ENCODE results near the gene PATZ1.
"Not testable (repeated sequence)": the region's sequence is repeated elsewhere in the genome, so short reads cannot be mapped to it uniquely, and the experiment has no call there.

Gene PATZ1, protein sequence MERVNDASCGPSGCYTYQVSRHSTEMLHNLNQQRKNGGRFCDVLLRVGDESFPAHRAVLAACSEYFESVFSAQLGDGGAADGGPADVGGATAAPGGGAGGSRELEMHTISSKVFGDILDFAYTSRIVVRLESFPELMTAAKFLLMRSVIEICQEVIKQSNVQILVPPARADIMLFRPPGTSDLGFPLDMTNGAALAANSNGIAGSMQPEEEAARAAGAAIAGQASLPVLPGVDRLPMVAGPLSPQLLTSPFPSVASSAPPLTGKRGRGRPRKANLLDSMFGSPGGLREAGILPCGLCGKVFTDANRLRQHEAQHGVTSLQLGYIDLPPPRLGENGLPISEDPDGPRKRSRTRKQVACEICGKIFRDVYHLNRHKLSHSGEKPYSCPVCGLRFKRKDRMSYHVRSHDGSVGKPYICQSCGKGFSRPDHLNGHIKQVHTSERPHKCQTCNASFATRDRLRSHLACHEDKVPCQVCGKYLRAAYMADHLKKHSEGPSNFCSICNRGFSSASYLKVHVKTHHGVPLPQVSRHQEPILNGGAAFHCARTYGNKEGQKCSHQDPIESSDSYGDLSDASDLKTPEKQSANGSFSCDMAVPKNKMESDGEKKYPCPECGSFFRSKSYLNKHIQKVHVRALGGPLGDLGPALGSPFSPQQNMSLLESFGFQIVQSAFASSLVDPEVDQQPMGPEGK

DNA sequence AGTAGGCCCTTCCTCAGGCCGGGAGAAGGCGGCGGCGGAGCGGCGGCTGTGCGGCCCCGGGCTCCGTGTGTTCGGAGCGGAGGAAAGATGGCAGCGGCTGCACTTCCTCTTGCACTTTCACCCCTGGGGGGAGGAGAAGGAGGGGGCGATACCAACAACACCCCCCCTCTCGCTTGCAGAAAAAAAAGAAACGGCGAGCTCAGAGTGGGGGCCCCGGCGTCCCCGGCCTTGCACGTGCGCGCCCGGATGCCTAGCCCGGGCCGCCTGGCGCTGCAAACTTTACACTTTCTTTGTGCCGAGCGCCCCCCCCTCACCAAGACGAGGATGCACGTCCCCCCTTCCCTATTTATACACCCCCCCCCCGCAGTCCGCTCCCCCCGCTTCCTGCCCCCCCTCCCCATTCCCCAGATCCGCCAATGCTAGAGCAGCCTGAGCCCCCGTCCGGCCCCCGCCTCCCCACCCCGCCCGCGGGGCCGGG lies at the start of gene PATZ1:
Gene PATZ1, minus strand, starts transcription at position 92 of the 478 bp plus-strand sequence. CDS start 744 bp downstream, outside the sequence.
- DNase-seq: peak; percentile 79

DNA sequence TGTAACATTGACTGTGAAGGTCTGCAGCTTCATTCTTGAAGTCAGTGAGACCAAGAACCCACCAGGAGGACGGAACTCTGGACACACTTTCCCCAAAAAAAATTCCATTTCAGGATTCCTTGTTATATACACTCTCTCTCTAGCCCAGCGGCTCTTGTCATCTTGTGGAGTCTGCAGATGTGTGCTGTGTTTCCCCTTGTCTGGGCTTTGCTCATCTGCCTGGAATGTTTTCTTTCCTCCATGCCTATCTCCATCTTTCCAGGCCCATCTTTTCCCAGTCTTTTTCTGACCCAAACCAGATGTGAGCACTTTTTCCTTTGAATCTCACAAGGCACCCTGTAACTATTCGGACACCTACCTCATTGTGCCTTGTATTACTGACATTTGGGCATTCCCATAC lies 48.2 kb upstream of the PATZ1 start:
- no peak for DNase-seq

DNA sequence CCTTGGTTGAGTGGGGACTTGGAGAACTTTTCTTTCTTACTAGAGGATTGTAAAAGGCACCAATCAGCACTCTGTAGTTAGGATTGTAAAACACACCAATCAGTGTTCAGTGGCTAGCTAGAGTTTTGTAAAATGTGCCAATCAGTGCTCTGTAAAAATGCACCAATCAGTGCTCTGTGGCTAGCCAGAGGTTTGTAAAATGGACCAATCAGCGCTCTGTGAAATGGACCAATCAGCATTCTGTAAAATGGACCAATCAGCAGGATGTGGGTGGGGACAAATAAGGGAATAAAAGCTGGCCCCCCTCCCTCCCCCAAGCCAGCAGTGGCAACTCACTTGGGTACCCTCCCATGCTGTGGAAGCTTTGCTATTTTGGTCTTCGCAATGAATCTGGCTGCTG lies 47.7 kb upstream of the PATZ1 start:
- no peak for DNase-seq

DNA sequence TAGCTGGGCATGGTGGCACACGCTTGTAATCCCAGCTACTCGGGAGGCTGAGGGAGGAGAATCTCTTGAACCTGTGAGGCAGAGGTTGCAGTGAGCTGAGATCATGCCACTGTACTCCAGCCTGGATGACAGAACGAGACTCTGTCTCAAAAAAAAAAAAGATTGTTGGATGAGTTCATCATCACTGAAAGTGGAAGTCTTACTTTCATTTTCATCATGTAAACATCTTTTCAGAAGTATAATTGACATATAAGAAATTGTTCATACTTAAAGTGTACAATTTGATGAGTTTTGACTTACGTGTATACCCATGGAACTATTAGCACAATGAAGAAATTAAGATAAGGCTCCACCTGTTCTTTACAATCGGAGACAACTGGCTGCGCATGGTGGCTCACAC lies 32.5 kb upstream of the PATZ1 start:
- DNase-seq: not testable (repeated sequence)

DNA sequence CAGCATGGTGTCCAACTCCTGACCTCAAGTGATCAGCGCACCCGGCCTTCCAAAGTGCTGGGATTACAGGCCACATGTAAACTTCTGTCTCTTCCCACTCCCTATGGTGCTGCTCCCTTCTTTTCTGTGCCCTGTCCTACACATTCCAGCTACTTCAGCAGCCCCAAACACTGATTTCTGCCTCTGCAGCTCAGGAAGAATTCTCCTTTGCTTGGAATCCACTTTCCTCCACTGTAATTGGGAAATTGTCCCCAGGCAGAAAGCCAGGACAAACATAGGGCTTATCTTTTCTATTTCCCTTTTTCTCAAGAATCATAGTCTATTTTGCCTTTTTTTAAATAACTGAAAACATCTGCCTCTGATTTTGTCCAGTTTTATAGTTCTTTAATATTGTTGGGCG lies 32.0 kb upstream of the PATZ1 start:
- DNase-seq: no peak

DNA sequence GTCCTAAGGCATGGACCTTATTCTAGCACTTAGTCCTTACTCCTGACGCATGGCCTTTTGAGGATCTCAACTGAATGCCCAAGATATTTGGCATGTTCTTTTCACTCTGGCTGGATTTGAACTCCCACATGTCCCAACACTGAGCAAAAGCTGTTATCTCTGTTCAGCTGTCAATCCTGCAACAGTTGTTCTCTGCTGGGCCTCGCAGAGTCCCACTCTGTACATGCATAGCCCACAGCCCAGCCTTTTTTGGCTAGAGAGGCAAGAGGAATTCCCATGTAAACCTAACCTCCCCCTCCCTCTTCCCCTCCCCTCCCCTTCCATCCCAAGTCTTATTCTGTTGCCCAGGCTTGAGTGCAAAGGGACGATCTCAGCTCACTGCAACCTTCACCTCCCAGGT lies 31.5 kb upstream of the PATZ1 start:
- DNase-seq: no peak

DNA sequence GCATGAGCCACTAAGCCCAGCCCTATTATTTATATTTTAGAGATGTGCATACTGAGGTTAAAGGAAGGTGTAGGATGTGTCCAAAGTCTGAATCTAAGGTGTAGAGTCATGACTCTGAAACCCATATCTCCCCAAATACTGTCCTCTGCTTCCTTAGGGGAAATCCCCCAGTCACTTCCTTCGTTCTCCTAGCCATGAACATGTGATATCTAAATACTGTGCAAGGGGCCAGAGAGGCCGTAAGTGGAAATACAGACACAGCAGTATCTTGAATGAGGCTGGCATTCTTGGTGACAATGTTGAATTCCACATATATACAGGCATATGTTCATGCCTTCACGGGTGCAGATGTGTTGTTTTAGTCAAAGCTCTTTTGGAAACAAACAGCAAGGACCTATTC lies 21.3 kb upstream of the PATZ1 start:
- DNase-seq: no peak

DNA sequence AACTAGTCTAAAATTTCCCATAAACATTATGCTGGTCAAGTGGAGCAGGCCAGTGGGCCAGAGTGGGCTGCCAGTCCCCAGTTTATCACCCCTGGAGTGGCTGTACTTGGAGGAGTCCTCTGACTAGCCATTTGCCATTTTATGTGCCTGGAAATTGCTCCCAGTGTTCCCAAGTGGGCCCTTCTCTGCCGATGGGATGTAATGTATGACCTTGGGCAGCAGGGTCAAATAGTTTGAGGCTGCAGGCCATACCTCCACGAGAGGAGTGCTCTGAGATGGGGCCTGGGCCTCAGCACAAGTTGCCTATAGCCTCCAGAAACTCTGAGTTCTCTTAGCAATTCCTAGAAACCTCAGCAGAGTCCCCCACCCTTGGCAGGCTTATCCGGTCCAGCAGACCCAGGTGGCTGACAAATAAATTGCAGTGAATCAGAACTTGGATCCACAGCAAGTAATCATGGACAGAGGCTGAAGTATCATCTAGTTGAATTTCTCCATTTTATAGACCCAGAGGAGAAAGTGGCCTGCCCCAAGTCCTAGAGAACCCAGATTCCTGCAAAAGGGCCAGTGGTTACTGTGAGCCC lies 17.8 kb upstream of the PATZ1 start:
- DNase-seq: no peak

DNA sequence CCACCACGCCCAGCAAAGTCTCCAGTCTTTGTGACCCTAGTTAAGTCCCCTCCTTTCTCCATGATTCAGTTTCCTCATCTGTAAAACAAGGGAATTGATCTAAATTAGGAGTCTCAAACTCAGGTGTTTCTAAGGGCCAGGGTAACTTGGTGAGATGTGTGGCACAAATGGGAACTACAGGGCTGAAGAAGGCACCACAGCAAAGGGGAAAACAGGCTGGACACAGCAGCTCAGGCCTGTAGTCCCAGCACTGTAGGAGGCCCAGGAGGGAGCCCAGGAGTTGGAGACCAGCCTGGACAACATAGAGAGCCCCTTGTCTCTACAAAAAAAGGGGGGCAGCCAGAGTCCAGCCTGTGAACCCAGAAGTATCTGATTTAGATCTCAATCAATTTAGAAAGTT lies 15.6 kb upstream of the PATZ1 start:
- DNase-seq: no peak

DNA sequence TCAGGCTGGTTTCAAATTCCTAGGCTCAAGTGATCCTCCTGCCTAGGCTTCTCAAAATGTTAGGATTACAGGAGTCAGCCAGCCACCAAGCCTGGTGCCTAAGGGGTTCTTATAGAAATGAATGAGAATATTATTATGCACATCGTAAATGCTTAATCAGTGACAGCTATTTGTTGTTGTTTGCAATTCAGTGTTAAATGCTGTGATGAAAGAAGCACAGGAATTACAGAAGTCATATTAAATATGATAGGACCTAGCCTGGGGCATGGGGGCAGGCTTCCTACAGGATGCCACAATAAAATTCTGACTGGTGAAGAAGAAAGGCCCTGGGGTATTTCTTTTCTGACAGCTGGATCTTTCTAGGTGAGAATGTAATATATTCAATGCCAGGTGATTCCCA lies 13.9 kb upstream of the PATZ1 start:
- DNase-seq: no peak

DNA sequence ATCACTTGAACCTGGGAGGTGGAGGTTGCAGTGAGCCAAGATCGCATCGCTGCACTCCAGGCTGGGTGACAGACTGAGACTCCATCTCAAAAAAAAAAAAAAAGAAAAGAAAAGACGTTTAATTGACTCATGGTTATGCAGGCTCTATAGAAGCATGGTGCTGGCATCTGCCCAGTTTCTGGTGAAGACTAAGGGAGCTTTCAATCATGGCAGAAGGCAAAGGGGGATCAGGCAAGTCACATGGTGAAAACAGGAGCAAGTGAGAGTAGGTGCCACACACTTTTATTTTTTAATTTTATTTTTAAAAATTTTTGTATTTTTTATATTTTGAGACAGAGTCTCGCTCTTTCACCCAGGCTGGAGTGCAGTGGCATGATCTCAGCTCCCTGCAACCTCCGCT lies 8.4 kb upstream of the PATZ1 start:
- no peak for DNase-seq

DNA sequence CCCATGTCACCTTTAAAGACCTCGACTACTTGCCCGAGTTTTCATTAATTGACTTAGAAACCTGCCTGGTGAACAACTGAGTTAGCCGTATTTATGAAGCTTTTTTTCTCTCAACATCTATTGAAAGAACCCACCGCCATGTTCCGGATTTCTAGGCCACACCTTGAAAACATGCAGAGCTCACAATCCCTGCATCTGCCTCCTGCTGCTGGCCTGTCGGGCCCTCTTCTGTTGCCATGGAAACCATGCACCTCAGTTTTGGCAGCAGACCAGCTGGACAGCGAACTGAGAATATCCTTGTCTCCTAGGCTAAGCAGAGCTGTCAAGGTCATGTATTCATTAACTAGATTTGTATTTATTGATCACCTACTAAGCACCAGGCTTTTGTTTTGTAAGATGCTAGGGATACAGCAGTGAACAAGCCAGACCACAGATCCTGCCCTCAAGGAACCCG lies 4.3 kb upstream of the PATZ1 start:
- peak; percentile 57 for DNase-seq

DNA sequence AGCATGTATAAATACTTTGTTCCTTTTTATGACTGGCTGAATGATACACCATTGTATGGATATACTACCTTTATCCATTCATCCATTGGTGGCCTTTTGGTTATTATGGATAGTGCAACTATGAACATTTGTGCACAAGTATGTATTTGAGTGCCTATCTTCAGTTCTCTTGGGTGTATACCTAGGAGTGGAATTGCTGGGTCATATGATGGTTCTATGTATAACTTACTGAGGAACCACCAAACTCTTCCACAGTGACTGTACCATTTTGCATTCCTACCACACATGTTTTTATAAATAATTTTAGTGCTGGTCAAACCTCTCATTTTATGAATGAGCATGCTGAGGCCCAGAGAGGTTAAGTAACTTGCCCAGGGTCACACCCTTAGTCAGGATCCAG lies 3.8 kb upstream of the PATZ1 start:
- no peak for DNase-seq

DNA sequence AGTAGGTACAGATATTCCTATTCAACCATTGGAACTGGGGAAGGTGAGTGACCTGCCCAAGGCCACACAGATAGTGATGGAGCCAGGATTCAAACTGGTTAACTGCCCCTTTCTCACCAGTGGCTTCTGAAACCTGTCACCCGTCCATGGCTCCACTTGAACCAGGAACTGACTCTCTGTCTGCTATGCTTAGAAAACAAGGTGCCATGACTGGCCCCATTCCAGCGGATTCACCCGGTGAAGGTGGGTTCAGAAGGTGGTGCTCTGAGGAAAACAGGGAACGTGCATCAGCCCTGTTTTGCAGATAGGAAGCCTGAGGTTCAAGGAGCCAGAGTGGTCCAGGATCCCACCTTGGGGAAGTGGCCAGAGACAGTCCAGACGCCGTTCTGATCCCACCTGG lies 2.6 kb upstream of the PATZ1 start:
- DNase-seq: no peak

DNA sequence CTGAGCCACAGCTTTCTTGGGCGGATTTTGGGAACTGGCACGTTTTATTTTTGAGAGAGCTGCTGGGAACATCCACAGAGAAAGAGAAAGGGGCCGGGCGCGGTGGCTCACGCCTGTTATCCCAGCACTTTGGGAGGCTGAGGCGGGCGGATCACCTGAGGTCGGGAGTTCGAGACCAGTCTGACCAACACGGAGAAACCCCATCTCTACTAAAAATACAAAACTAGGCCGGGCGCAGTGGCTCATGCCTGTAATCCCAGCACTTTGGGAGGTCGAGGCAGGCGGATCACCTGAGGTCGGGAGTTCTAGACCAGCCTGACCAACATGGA lies 1.8 kb upstream of the PATZ1 start:
- DNase-seq: not testable (repeated sequence)

DNA sequence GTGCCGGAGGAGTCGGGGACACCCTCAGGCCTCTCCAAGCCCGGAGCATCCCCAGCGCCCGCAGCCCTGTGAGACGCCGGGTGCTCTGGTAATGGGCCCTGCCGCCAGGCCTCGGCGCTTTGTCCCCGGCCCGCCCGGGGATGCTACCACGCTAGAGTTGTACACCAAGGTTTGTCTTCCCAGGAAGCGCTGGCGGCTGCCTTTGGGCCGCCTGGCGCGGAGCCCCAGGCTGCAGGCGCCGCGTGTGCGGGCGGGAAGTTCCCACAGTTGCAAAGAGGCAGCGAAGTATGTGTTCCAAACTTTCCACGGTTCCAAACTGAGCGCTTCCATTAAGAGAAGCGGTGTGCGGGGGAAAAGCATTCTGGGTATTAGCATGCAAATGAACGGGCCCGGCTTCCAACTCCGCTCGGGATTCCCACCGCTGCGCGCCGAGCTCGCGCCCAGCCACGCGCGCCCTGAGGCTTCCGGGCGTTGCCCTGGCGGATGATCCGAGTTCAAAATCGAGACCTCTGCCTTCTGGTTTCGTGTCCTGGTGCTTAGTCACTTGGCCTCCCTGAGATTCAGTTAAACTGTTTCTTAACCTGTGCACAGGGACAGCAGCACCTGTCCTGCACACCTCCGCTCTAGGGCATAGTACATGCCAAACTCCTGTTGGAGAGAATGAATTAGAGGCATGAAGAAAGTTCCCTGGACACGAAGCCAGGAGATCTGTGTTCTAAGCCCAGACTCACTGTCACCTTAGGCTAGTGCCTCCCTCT lies 1.3 kb upstream of the PATZ1 start:
- DNase-seq: peak; percentile 68

DNA sequence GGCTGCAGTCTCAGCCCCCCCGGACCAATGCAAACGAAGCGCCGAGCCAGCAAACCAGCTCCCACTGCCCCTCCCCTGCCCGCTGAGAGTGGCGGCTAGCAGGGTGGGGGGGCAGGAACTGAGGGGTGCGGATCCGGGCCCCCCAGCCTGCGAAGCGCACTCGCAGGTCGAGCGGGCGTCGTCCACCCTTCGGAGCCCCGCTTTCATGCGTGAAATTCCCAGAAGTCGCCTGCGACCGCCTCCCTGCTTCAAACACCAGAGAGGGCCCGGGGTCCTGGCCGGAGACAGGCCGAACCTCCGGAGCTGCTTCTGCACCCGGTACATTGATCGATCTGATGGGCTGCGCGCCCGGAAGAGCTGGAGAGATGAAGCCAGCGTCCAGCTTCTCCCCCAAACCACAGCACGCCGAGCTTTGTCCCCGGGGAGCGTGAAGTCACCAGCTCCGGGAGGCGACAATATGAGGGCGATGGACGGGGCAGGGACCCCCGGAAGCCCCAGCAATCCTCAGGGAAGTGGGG lies 646 bp upstream of the PATZ1 start:
- DNase-seq: peak; percentile 82

DNA sequence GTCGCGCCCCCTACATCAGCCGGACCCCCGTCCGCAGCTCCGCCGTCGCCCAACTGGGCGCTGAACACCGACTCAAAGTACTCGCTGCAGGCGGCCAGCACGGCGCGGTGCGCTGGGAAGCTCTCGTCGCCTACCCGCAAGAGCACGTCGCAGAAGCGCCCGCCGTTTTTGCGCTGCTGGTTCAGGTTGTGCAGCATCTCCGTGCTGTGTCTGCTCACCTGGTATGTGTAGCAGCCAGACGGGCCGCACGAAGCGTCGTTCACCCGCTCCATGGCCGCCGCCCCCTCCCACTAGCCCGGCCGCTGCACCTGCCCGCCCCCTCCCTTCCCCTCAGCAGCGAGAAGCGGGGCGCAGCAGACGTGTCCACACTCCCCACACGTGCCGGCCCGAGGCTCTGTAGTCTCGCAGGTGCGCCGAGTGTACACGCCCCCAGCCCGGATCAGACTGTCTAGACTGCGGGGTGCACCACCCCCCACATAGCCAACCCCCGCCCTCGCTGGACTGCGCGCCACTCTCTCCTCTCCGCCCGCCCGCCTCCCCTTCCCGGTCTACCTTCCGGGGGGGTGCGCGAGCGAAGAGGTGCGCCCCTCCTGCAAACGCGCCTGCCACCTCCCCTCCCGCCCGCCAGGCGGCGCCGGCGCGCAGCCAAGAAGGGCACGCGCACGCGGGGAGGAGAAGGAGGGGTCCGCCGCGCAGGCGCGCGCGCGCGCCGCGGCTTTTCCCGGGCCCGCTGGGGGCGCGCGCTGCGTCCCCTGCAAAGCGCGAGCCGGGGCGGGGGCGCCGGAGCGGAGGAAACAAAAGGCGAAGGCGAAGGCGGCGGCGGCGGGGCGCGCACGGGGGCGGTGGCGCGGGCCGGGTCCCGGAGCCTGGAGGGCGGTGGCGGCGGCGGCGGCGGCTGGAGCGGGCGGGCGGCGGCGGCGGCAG lies 553 bp downstream of the PATZ1 start:
- peak; percentile 86 for DNase-seq

DNA sequence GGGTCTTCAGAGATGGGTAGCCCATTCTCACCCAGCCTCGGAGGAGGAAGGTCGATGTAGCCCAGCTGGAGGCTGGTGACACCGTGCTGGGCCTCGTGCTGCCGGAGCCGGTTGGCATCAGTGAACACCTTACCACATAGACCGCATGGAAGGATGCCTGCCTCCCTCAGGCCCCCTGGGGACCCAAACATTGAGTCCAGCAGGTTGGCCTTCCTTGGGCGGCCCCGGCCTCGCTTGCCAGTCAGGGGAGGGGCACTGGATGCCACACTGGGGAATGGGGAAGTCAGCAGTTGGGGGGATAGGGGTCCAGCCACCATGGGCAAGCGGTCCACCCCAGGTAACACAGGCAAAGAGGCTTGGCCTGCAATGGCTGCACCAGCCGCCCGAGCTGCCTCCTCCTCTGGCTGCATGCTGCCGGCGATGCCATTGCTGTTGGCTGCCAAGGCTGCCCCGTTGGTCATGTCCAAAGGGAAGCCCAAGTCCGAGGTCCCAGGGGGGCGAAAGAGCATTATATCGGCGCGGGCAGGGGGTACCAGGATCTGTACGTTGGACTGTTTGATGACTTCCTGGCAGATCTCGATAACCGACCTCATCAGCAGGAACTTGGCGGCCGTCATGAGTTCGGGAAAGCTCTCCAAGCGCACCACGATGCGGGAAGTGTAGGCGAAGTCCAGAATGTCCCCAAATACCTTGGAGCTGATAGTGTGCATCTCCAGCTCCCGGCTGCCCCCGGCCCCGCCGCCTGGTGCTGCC lies 1.4 kb downstream of the PATZ1 start:
- no peak for DNase-seq

DNA sequence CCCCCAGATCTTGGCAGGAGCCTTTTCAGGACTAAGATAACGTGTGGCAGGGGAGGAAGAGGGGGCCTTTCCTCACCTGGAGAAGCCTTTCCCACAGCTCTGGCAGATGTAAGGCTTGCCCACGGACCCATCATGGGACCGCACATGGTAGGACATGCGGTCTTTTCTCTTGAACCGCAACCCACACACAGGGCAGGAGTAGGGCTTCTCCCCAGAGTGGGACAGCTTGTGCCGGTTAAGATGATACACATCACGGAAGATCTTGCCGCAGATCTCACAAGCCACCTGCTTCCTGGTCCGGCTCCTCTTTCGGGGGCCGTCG lies 1.9 kb downstream of the PATZ1 start:
- DNase-seq: no peak

All from NCI-H345 (cell line).